Measurements from ENCODE around the gene TTC13. TPM values are rescaled to one million over a fixed set of nuclear protein-coding genes. Genes with fewer than 3 reads are reported as not detected.

The TTC13 gene
- total RNA-seq, 4 donors from 2014 or later, result 24.4 to 43.0 (median 26.1) TPM

DNA sequence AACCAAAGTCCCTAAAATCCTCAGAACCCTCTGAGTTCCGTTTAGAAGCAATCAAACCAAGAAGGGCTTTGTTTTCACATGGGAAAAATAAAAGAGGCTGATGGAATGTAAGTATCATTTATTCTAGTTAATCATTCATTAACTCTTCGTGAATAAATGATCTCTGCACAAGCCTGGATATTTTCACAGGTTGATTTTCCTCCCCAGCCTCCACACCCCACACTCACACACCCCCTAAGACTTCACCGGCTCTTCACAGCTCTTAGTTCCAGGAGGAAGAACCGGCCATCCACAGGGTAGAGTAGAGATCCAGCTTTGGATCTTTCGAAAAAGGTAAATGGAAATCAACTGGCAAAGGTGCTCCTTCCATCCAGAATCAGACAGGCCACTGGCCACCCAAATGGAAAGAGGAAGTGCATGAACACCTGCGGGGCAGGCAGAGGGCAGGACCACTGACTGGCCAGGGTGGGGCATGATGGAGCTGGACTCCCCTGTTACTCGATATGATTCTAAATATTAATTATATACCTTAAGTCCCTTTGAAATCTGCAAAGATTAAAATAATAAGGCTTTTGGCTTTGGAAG is 120.3 kb downstream of the TTC13 start:
- no peak for TF ChIP-seq CTCF (IDR thresholded peaks at IDR 0.05; ENCODE audit: low read depth)

DNA sequence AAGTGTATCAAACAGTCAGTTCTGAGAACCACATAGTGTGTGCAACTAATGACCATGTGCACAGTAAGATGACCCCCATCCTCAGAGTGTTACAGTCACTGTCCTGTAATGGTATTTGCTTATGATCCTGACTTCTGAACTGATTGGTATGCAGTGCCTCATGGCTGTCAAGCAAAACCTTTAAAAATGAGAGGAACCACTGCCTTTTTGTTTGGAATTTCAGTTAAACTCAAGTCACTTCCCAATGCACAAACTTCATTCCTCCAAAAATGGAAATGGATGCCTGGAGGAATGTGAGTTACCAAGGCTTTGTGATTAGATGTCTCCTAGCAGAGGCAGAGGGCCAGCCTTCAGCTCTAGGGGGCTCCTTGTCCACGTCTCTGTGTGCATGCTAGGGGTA is 120.8 kb downstream of the TTC13 start:
- TF ChIP-seq CTCF (IDR thresholded peaks at IDR 0.05; ENCODE audit: low read depth), result no peak

DNA sequence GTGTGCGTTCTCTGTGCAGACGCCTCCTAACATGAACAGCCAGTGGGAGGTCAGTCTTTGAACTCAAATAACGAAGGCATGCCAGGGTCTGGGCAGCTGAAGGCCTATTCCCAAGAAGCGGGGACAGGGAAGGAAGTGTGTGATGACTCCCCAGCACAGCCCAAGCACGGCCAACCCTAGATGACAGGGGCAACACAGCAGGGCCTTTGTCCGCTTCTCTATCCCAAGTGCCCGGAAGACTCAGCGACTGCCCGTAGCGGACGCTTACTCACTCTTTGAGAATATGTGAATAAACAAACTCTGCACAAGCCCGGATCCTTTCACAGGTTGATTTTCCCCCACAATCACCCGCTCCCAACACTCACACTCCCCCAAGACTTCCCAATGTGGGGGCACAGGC is 121.6 kb downstream of the TTC13 start:
- TF ChIP-seq CTCF (IDR thresholded peaks at IDR 0.05; ENCODE audit: low read depth), result no peak

Small RNA genes within 50 kb of the gene (small RNA-seq; reads per million reads assigned to genes)
- gene RN7SL837P, result not detected

Other genes with a start within 250 kb of the TTC13 start
- not detected for gene CAPN9, start 231.5 kb downstream of the TTC13 start, total RNA-seq
- 100 to 1,000 TPM in 1 of 4 donors, 10 to 100 TPM in 3; 37.4 to 103 (median 48.1) TPM for gene C1orf198, start 110.3 kb downstream of the TTC13 start, total RNA-seq
- 10 to 100 TPM; 15.4 to 32.6 (median 19.5) TPM for gene ARV1, start 233 bp upstream of the TTC13 start, total RNA-seq
- 100 to 1,000 TPM in 3 of 4 donors, 10 to 100 TPM in 1; 69.5 to 222 (median 140) TPM for gene FAM89A, start 61.4 kb upstream of the TTC13 start, total RNA-seq
- gene TRIM67, start 183.2 kb upstream of the TTC13 start, total RNA-seq, result 1 to 10 TPM in 1 of 4 donors, under 1 TPM in 3; under 0.01 to 1.3 (median 0.25) TPM